GM21528 (cell line): ENCODE data around the gene SH3PXD2A.

Source experiments
- ATAC-seq: cut with Tn5 transposase; IDR thresholded peaks from one replicate; pipeline ENCODE4 v1.9.1; 2021; ENCODE audit warnings: mild to moderate bottlenecking, moderate library complexity; ENCODE audit not compliant: unreplicated experiment, low FRiP score

The SH3PXD2A gene, protein sequence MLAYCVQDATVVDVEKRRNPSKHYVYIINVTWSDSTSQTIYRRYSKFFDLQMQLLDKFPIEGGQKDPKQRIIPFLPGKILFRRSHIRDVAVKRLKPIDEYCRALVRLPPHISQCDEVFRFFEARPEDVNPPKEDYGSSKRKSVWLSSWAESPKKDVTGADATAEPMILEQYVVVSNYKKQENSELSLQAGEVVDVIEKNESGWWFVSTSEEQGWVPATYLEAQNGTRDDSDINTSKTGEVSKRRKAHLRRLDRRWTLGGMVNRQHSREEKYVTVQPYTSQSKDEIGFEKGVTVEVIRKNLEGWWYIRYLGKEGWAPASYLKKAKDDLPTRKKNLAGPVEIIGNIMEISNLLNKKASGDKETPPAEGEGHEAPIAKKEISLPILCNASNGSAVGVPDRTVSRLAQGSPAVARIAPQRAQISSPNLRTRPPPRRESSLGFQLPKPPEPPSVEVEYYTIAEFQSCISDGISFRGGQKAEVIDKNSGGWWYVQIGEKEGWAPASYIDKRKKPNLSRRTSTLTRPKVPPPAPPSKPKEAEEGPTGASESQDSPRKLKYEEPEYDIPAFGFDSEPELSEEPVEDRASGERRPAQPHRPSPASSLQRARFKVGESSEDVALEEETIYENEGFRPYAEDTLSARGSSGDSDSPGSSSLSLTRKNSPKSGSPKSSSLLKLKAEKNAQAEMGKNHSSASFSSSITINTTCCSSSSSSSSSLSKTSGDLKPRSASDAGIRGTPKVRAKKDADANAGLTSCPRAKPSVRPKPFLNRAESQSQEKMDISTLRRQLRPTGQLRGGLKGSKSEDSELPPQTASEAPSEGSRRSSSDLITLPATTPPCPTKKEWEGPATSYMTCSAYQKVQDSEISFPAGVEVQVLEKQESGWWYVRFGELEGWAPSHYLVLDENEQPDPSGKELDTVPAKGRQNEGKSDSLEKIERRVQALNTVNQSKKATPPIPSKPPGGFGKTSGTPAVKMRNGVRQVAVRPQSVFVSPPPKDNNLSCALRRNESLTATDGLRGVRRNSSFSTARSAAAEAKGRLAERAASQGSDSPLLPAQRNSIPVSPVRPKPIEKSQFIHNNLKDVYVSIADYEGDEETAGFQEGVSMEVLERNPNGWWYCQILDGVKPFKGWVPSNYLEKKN

DNA sequence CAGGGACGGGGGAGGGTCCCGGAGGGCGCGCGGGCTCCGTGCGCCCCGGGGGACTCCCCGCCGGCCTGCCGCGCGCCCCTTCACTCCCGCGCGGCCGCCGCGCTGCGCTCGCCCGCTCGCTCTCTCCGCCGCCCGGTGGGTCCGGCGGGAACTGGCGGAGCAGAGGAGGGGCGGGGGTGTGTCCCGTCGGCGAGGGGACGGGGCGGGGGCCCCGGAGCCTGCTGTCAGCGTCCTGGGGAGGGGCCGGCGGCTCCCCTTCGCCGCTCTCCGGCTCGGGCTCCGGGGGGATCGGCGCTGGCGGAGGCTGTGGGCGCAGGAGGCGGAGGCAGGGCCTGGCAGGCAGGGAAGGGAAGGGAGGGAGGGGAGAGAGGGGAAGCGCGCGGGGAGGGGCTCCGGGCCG is at the start of gene SH3PXD2A:
TSS of gene SH3PXD2A (minus strand) at position 153 of the 400 bp plus-strand sequence. CDS start 310 bp downstream, outside the sequence.
- ATAC-seq, result no peak

DNA sequence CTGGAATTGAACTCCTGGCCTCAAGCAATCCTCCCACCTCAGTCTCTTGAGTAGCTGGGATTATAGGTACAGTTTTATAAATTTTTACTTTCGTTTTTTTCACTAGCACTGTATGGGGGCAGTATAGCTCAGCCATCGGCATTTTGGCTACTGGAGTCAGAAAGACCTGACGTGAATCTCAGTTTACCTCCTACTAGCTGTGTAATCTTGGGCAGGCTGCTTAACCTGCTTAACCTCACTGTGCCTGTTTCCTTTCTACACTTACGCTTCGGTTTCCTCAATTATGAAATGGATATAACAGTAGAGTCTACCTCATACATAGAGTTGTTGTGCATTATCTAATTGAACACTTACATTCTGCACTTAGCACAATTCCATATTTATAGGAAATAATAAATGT is 45.9 kb upstream of the SH3PXD2A start:
- no peak for ATAC-seq

DNA sequence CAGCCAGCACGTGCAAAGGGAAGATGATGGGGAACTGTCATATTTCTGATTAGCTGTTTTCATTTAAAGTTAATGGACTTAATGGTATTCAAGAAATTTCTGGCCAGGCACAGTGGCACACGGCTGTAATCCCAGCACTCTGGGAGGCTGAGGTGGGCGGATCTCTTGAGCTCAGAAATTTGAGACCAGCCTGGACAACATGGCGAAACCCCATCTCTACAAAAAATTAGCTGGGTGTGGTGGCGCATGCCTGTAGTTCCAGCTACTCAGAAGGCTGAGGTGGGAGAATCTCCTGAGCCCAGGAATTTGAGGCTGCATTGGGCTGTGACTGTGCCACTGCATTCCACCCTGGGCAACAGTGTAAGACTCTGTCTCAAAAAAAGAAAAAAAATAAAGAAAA is 43.9 kb upstream of the SH3PXD2A start:
- ATAC-seq, result no peak

DNA sequence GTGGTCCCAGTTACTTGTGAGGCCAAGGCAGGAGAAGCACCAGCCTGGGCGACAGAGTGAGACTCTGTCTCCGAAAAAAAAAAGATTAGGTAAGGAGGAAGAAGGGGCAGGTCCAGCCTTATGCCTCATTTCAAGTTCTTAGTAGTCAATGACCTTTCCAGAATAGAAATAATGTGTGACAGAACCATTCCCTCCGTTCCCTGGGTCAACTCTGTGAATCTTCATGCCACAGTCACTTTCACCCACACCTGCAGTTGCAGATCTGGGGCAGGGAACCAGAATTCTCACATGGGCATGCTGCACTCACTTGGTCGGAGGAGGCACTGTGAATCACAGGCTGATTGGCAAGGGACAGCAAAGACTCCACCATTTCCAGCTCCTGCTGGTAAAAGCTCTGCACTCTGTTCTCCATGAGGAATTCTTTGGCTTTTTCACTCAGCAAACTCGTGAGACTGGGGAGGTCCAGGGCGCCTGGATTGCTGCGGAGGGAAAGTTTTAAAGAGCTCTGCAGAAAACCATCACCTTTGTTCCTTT is 41.9 kb upstream of the SH3PXD2A start:
- no peak for ATAC-seq

DNA sequence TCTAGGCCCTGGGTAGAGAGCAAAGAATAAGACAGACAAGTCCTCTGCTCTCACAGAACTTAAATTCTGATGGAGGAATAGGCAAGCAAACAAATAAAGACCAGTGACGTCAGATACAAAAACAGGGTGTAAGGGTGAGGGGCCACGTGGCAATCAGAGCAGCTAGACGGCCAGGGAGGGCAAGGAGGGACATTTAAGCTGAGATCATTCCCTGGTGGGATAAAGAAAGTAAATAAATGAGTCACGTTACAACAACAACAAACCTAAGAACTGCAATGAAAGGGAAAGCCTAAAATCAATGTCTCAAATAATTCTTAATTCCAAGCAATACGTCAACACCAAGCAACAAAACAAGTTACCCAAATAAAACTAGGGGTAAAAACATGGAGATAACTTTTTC is 40.8 kb upstream of the SH3PXD2A start:
- ATAC-seq, result no peak

DNA sequence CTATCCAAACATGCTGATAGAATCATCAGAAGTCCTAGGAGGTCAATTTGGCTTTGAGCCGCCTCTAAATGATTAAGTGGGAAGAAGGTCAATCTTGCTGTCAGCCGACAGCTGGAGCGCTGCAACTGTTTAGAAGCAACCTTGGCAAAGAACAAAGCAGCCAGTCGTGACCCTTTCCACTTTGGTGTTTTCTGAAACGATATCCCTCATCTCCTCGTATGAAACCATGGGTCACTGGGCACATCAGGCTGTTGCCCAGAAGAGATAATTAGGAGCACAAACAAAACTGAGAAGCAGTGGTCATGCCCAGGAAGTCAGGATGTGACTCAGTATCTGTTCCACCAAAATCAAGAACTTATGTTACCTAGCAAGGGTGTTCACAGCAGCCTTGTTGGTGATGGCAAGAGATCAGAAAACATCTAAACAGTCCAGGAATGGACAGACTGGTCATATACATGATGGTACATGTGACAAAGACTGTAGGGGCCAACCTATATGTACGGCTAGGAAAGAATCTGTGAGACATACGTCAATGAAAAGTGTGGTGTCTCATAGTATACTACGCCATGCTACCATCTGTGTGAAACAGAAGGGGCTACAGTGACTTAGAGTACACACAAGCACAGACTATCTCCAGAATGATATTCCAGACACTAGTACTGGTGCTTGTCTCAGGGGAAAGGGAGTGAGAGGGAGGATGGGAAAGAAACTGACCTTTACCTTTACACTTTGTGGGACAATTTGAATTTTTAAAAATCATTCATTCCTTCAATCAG is 40.2 kb upstream of the SH3PXD2A start:
- no peak for ATAC-seq

DNA sequence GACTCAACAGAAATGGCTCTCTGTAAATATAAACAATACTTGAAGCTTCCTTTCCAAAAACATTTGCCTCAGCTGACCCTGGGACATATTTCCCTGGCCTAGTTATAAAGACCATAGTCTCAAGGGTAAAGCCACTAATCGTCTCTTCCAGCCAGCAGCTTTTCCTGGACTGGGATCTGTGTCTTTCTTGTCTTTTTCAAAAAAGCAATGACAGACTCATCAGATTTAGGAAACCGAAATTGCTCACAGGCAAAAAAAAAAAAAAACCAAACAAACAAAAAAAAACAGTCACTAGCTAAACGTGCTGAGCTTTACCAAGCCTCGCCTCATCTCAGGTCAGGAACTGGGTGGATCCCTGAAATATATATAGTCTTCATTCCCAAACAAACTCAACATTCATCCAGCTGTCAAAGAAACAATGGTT is 39.1 kb upstream of the SH3PXD2A start:
- no peak for ATAC-seq

DNA sequence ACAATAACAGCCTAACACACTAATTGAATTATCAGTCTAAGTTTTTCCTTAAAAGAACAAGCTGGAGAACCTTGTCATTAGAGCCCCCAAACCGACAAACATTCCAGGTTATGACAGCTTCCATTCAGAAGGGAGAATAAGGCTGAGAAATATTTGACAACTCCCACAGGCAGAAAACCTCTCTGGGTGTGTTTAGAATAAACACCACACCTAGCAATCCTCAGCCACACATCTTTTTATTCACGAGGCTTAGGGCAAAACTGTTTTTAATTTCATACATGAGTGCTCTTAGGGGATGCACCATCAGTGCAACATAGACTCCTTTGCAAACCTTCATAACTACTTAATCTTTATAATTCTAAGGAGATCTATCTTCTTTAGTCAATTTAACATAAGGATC is 38.4 kb upstream of the SH3PXD2A start:
- ATAC-seq, result no peak

DNA sequence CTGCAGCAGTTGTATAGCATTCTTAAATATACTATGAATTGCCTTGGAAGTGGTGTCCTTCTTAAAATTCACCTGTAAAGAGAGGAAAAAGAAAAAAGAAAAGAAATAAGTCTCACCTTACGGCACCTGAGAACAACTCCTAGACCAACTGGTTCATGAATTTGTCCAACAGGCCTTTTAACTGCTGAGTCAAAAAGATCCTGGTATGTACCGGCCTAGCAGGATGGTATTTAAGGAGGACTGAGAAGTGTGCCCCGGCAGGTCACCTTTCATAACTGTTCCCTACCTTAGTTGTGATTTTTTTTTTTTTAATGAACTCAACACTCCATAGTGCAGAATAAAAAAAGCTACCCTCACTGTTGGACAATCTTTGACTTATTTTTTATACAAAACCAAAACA is 36.8 kb upstream of the SH3PXD2A start:
- no peak for ATAC-seq

DNA sequence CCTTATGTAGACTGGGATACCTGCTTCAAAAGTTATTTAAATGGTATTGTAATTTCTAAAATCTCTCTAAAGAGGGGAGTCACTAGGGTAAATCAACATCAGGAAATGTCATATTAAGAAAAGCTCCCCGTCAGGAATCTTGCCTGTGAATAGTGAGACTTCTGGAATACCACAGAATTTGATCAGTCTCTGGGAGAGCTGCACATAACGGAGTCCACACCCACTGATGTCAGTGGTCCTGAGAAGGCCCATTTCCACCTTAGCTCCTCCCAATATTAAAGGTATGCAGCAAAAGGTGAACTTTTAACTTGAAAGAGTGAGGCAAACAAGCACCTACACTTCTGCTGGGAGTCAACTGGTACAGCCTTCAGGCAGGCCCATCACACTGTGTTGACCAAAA is 35.3 kb upstream of the SH3PXD2A start:
- no peak for ATAC-seq

DNA sequence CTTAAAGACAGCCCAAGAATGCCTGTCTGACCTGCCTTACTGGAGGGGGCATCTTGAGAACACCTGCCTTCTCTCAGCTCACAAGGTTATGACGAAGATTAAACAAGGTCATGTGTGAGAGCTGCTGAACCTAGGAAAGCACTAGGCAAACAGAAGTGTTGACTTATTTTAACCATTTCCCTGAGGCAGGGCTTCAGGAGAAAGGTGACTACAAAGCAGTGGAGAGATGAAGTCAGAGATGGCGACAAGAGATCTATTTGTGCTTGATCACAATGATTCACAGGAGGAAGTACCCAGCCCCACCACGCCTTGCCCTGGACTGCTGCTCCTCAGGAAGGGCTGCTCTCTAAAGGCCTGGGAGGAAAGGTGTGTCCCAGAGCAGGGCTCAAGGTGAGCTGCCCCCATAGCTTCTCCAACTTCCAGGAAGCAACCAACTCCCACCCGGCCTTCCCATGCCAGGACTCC is 34.9 kb upstream of the SH3PXD2A start:
- no peak for ATAC-seq

DNA sequence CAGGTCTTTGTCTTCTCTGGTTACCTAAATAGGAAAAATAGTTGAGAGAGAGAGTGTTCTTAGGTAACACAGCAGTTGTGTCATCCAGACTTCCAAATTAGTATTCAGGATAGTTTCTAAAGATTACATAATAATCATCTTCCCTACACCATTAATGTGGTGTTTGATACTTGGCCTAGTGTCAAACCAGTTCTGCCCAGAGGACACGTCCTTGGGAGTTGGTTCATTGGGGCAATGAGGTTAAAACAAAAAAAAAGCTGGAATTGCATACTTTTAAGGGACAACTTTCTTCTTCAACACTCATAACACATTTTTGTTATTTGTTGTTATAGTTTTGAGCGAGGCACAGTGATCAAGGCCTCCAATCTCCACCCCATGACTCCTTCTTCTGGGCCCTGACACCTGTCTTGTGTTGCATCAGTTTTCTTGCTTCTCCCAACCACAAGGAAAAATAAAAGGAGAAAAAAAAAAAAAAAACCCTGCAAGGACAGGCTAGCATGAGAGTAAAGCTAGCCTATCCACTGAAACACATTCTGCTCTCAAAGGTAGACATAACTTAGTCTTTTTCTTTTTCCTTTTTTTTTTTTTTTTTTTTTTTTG is 33.8 kb upstream of the SH3PXD2A start:
- no peak for ATAC-seq

DNA sequence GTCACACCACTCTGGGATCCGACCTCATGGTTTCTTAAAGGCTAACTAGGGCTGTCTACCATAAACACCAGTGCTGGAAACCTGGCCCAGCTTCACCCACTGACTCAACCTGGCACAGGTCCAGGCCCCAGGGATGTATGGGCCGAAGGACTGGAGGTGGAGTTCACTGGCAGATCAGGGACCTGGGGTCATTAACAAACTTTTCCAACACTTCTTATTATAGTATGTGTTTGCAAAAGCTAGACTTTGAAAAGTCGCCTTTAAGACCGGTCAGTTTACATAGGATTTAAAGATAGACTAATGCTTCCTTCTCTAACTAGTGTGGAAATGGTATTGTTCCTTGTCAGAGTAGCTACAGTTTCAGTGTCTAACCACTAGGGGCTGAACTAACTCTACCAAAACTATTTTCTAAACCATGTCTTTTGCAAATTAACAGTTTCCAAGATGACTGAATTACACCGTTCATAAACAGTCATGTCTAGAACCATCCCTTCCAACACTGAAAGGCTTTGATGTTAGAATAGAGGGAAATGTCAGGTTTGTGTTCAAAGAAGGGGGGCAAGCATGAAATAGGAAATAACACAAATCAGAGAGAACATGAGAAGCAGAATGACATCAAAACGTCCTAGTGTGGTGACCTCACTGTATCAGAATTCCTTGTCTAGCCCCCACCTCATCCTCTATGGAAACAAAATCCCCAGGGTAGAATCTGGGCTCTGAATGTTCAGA is 32.9 kb upstream of the SH3PXD2A start:
- no peak for ATAC-seq

DNA sequence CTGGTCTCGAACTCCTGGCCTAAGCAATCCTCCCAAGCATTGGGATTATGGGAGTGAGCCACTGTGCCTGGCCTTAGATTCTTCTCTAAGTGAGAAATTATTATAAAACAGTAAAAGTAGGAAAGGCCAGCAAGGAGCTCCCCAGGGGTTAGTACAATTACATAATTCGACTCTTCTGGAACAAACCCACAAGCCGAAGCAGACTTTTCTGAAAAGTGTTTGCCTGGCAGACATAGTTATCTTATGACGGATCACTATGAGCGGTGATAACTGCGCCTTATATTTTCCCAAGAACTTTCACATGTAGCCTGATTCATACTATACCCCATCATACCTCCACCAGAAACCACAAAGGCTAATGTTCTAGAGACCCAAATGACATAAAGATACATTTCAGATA is 30.2 kb upstream of the SH3PXD2A start:
- no peak for ATAC-seq

DNA sequence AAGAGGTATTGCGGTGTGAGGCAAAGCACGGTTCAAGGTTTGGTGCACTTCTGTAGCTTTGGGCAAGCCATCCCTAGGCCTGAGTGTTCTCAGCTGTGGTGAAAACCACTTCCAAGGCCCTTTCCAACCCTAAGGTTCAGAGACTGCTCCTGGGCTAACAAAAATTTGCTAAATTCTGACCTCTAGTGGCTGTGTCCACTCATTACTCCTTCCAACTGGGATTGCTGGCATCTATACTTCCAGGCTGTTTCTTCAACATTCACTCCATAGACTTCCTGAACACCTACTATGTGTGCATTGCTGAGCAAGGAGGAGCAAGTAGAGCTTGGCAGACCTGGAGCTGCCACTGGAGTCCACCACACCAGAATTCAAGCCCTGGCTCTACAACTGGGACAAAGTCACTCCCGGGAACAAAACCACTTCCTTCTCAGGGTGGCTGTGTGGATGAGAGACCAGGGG is 29.3 kb upstream of the SH3PXD2A start:
- no peak for ATAC-seq

DNA sequence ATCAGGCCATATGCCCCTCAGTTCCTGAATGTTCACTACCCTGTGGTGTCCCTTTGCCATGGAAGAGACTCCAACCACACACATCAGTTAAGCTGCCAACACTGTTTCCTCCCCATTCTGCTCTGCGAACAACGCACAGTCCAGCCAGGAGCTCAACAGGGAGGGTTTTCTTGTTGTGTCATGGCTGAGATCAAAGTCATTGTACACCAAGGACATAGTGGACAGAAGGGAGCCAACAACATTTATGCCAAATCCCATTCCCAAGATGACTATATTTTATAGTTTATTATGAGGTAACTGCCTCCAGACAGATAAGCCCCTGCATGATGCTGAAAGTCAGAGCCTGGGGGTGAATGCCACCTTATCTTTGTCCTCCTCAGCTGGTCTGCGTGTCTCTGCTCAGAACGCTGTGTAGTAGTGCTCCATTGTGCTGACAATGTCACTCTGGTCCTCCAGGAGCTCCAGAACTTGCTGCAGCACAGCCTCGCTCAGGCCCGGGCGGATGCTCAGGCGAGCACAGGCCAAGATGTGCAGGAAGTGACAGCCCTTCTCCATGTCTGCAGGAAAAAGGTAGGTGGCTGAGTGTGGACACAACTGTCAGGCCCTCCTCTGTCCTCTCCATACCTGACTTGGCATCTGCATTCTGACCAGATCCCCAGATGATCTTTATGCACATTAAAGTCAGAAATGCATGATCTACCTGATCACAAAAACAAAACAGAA is 27.1 kb upstream of the SH3PXD2A start:
- no peak for ATAC-seq

DNA sequence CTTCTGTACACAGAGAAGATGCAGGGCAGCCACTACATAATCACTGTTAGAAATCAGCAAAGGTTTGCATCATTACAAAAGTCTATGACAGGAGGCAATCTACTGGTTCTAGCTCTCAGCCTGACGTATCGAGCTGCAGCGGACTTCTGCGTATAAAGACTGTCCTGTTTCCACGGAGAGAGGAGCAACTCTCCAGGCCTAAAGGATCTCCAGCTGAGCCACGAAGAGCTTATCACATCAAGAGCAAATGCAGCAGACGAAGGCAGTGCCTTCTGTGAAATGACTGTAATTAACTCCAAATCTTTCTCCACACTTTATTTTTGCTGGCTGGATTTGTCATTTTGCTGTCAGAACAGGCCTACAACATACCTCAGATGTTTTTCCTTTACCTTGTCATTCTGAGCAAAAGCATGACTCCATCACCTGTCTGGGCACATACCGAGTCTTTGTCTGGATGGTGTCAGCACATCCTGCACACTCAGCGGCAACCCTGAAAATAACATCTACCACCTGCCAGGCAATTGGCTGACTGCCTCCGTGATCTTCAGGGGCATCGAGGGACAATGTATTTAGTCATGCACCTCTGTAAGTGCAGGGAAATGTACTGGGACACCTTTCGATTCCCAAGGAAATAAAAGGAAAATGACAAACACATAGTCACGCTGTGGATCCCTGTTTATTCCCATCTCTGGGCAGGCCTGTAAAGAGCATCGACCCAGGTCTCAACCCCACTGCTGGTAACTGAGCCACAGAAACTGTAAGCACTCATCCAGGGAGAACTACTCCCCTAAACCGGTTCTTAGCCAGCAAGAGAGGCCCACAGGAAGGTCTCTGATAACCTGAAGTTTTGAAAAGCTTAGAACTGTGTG is 26.3 kb upstream of the SH3PXD2A start:
- ATAC-seq, result no peak
